ENCODE results near the gene SOHLH2. TPM values are rescaled to one million over a fixed set of nuclear protein-coding genes. Genes with fewer than 3 reads are reported as not detected.
A peak's percentile ranks its signal among the peaks of the same experiment; 100 is the strongest.

The SOHLH2 gene
- total RNA-seq, 4 donors from 2014 or later = 2.4 TPM; not detected in 3

DNA sequence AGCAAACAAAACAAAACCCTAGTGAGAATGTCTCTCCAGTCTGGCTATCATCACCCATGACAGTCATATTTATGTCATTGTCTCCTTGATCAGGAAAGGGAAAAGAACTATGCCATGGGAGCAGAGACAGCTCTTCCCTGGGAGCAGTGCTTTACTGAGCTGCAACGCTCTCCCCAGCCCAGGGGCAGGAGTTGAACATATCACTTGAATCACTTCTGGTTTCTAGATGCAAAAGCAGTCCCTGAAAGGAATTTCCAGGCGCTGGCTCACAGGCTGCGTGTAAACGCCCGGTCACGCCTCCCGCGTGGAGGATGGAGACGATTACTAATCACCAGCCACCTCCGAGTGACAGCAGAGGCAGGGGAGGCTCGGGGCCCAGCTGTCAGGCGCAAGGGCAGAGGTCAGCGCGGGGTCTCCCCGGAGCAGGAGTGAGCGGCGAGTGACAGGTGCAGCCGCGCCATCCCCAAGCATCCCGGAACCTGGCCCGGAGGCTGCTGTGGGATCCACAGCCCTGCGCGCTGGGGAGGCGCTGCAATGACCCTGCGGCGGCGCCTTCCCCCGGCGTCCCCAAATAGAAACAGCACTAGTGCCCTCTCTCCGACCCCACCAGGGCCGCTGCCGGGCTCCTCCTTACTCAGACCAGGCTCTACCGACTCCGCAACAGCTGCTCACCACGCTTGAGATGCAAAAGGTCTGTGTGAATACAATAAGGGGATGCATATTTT is 59.6 kb downstream of the SOHLH2 start:
- Histone ChIP-seq H3K27ac (no peak overlapping the region), H3K36me3 (no peaks in the 10 kb centered on the region), H3K27me3 (no peaks in the 10 kb centered on the region), H3K4me3 (peak overlapping the region in 3 of 4 donors; percentile 23 to 41 (median 28)), H3K9me3 (no peaks in the 10 kb centered on the region), H3K4me1 (peaks cover 0 to 6% of the 10 kb centered on the region in 2 donors)
- ATAC-seq = no peak
- DNase-seq = peak in 1 of 2 donors; percentile 14
- TF ChIP-seq, protein P1, sequence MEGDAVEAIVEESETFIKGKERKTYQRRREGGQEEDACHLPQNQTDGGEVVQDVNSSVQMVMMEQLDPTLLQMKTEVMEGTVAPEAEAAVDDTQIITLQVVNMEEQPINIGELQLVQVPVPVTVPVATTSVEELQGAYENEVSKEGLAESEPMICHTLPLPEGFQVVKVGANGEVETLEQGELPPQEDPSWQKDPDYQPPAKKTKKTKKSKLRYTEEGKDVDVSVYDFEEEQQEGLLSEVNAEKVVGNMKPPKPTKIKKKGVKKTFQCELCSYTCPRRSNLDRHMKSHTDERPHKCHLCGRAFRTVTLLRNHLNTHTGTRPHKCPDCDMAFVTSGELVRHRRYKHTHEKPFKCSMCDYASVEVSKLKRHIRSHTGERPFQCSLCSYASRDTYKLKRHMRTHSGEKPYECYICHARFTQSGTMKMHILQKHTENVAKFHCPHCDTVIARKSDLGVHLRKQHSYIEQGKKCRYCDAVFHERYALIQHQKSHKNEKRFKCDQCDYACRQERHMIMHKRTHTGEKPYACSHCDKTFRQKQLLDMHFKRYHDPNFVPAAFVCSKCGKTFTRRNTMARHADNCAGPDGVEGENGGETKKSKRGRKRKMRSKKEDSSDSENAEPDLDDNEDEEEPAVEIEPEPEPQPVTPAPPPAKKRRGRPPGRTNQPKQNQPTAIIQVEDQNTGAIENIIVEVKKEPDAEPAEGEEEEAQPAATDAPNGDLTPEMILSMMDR (IDR thresholded peaks at IDR 0.05 in 4 of 5, conservative IDR thresholded peaks at IDR 0.05 in 1 of 5) = no peak
- TF ChIP-seq POLR2A (IDR thresholded peaks at IDR 0.05) = no peak
- intact Hi-C loops (cut with DNase I; ENCODE audit: low total_unique reads) = no loop called here
- in situ Hi-C loops (cut with MboI; ENCODE audit: low sequenced_read_pairs in 4 of 4) = no loop called here

DNA sequence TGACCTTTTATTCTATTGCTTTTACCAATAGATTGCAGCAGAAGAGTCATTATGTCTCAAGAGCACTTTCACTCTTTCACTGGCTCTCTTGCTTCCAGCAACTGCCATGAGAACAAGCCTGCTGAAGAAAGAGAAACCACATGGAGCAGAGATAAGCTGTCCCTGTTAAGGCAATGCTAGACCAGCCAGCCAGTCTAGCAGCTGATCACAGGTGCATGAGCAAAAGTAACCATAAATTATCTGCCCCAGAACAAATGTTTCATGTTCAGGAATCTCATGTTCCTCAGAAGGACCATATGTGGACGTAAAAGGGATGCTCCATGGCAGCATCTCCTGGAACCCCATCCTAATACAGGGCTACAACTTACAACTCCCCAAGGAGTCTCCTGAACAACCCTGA is 62.8 kb downstream of the SOHLH2 start:
- Histone ChIP-seq H3K4me1 (peaks cover 0 to 10% of the 10 kb centered on the region in 2 donors), H3K27me3 (no peaks in the 10 kb centered on the region), H3K36me3 (no peaks in the 10 kb centered on the region), H3K27ac (no peak overlapping the region), H3K4me3 (no peak overlapping the region), H3K9me3 (no peaks in the 10 kb centered on the region)
- intact Hi-C loops (cut with DNase I; ENCODE audit: low total_unique reads) = no loop called here
- in situ Hi-C loops (cut with MboI; ENCODE audit: low sequenced_read_pairs in 4 of 4) = no loop called here
- TF ChIP-seq POLR2A (IDR thresholded peaks at IDR 0.05) = no peak
- TF ChIP-seq, protein P1 (IDR thresholded peaks at IDR 0.05 in 4 of 5, conservative IDR thresholded peaks at IDR 0.05 in 1 of 5) = no peak
- DNase-seq = no peak
- ATAC-seq = no peak

DNA sequence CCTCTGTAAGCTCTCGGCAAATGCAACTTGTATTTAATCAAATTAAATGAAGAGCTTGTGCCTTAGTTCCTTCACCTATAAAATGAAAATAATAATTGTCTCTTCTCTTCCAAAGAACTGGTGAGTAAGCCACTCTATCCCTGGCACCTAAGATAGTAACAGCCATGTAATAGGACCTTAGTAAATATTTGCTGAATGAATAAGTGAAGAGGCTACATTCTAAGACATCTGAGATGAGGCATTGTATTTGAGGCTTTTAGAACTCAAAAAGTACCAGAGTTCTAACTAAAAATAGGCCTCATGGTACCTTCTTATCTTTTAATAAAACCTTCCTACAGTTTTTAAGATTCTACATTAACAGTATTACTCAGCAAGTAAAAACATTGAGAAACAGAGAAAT is 65.9 kb downstream of the SOHLH2 start:
- H3K9me3 ChIP-seq = peaks cover 0 to 4% (median 0%) of the 10 kb centered on the region in 3 donors
- in situ Hi-C loops (cut with MboI; ENCODE audit: low sequenced_read_pairs in 4 of 4) = no loop called here
- H3K4me3 ChIP-seq = no peak overlapping the region
- H3K27ac ChIP-seq = no peak overlapping the region
- no peaks in the 10 kb centered on the region for H3K27me3 ChIP-seq
- peaks cover 0 to 4% of the 10 kb centered on the region in 2 donors for H3K4me1 ChIP-seq
- TF ChIP-seq, protein P1 (IDR thresholded peaks at IDR 0.05 in 4 of 5, conservative IDR thresholded peaks at IDR 0.05 in 1 of 5) = no peak
- no peak for TF ChIP-seq POLR2A (IDR thresholded peaks at IDR 0.05)
- H3K36me3 ChIP-seq = no peaks in the 10 kb centered on the region
- ATAC-seq = no peak
- no peak for DNase-seq
- intact Hi-C loops (cut with DNase I; ENCODE audit: low total_unique reads) = no loop called here

DNA sequence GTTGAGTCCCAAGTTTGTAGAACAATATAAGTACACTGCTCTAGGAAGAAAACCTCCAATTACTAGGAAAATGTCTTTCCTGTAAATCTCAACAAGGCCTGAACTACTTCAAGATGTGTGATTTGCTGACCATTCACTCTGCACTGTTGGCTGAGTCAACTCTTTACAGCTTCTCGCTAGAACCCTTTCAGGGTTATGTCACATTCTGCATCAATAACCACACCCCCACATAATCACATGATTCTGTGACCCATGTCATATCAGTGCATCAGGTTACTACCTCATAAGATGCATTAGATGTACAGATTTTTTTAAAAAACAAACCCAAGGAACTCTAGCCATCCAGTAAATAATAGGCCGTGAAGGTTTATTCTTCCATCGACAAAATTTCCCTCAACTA is 67.0 kb downstream of the SOHLH2 start:
- no peak for TF ChIP-seq POLR2A (IDR thresholded peaks at IDR 0.05)
- TF ChIP-seq, protein P1 (IDR thresholded peaks at IDR 0.05 in 4 of 5, conservative IDR thresholded peaks at IDR 0.05 in 1 of 5) = no peak
- in situ Hi-C loops (cut with MboI; ENCODE audit: low sequenced_read_pairs in 4 of 4) = no loop called here
- H3K27ac ChIP-seq = no peak overlapping the region
- DNase-seq (no peak), ATAC-seq (no peak)
- peaks cover 0 to 4% of the 10 kb centered on the region in 2 donors for H3K4me1 ChIP-seq
- peaks cover 0 to 4% (median 0%) of the 10 kb centered on the region in 3 donors for H3K9me3 ChIP-seq
- intact Hi-C loops (cut with DNase I; ENCODE audit: low total_unique reads) = no loop called here
- no peak overlapping the region for H3K4me3 ChIP-seq
- no peaks in the 10 kb centered on the region for H3K36me3 ChIP-seq
- H3K27me3 ChIP-seq = no peaks in the 10 kb centered on the region
